ENCODE measurements around the gene CLEC4F. TPM values are rescaled to one million over a fixed set of nuclear protein-coding genes. Genes with fewer than 3 reads are reported as not detected.

The CLEC4F gene
- total and polyA plus RNA-seq, 11 donors = 0.04 to 0.46 (median 0.19) TPM; not detected in 3

- Histone ChIP-seq H3K27ac (peak overlapping the region in 1 of 12 donors; percentile 34), H3K4me1 (peaks cover 0 to 46% (median 11%) of the 10 kb centered on the region in 12 donors), H3K4me3 (no peak overlapping the region), H3K36me3 (no peaks in the 10 kb centered on the region), H3K27me3 (no peaks in the 10 kb centered on the region), H3K9me3 (no peaks in the 10 kb centered on the region)
- DNase-seq = no peak
- intact Hi-C loops (cut with DNase I) = no loop called here
- TF ChIP-seq CTCF (IDR thresholded peaks at IDR 0.05) (no peak), POLR2A (IDR thresholded peaks at IDR 0.05) (no peak)
- ATAC-seq = no peak
- 72 to 77% (median 75%) methylated on average over 5 of the region's 5 CpGs for WGBS, 4 donors
Measured at GRCh38 chr2:70827388-70827787, 7.0 kb upstream of the CLEC4F start.

DNA sequence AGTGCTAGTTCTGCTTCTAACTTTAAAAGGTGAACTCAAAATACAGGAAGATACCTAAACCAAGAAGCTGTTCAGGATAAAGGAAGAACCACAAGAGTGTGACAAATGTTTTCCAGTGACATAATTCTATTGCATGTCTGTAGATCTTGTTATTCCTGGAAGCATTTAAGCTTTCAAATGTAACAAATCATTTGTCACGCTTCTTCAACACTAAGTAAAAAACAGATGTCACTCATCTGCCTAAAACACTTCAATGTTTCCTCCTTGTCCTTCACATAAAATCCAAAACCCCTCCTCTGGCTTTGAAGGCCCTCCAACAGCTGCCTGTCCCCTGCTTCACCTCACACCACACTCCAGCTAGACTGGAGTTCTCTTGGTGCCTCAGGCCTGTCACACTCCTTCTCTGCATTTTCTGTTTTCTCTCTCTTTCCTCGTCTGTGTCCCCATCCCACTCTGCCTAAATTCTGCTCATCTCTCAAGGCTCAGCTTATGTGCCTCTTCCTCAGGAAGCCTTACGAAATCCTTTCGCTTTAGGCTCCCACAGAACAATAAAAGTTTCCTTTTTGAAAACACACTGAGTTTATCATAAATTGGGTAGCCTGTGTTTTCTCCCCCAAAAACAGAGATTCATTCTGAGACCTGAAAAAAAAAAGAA is 6.4 kb upstream of the CLEC4F start:
- DNase-seq (no peak), ATAC-seq (no peak)
- H3K4me3 ChIP-seq = no peak overlapping the region
- H3K4me1 ChIP-seq = peaks cover 0 to 43% (median 11%) of the 10 kb centered on the region in 12 donors
- H3K36me3 ChIP-seq = no peaks in the 10 kb centered on the region
- WGBS, 4 donors = 59 to 69% (median 62%) methylated on average over 4 of the region's 4 CpGs
- H3K9me3 ChIP-seq = no peaks in the 10 kb centered on the region
- H3K27me3 ChIP-seq = no peaks in the 10 kb centered on the region
- intact Hi-C loops (cut with DNase I) = no loop called here
- TF ChIP-seq POLR2A (IDR thresholded peaks at IDR 0.05) = no peak
- peak overlapping the region in 1 of 12 donors; percentile 34 for H3K27ac ChIP-seq

- TF ChIP-seq CTCF (IDR thresholded peaks at IDR 0.05) (no peak), POLR2A (IDR thresholded peaks at IDR 0.05) (no peak)
- Histone ChIP-seq H3K4me1 (peaks cover 0 to 20% (median 0%) of the 10 kb centered on the region in 12 donors), H3K4me3 (no peak overlapping the region), H3K9me3 (no peaks in the 10 kb centered on the region), H3K27me3 (peaks cover 0 to 7% (median 0%) of the 10 kb centered on the region in 9 donors), H3K36me3 (no peaks in the 10 kb centered on the region), H3K27ac (no peak overlapping the region)
- intact Hi-C loops (cut with DNase I) = no loop called here
- 76 to 84% (median 79%) methylated on average over 5 of the region's 5 CpGs for WGBS, 4 donors
- ATAC-seq = no peak
- no peak for DNase-seq
Measured at GRCh38 chr2:70823249-70823648, 2.9 kb upstream of the CLEC4F start.

DNA sequence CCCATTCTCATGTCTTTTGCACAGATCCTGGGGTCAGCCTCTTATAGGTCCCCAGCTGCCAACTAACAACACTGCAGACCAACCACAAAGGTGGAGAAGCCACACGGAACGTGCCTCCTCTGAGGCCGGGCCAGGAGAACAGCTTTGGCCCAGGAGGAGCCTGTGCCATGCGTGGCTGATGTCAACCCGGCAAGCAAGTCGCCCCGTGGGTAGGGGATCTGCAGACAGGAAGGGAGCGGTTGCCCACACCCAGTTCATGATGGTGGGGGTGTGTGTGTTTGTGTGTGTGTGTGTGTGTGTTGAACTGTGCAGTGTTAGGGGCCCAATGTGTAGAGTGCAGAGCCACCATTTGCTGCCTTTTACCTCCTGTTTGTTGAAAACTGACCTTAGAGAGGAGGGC is 2.4 kb upstream of the CLEC4F start:
- H3K4me3 ChIP-seq = no peak overlapping the region
- 82 to 94% (median 92%) methylated on average over 8 of the region's 8 CpGs for WGBS, 4 donors
- H3K36me3 ChIP-seq = no peaks in the 10 kb centered on the region
- no peak for ATAC-seq
- no peak overlapping the region for H3K27ac ChIP-seq
- TF ChIP-seq CTCF (IDR thresholded peaks at IDR 0.05) (no peak), POLR2A (IDR thresholded peaks at IDR 0.05) (no peak)
- DNase-seq = no peak
- H3K9me3 ChIP-seq = no peaks in the 10 kb centered on the region
- intact Hi-C loops (cut with DNase I) = no loop called here
- H3K4me1 ChIP-seq = peaks cover 0 to 16% (median 0%) of the 10 kb centered on the region in 12 donors
- peaks cover 0 to 9% (median 0%) of the 10 kb centered on the region in 9 donors for H3K27me3 ChIP-seq

All from heart left ventricle (tissue), 16 donors.